IPS-15b (cell line): ENCODE results near the gene NFATC2.

Source experiments
- H3K27me3 ChIP-seq: one replicate; pipeline ENCODE4 v1.6.1; 2013; ENCODE audit warnings: low read length; ENCODE audit not compliant: control insufficient read depth, insufficient read depth
- H3K36me3 ChIP-seq: one replicate; pipeline ENCODE4 v1.6.1; 2013; ENCODE audit warnings: low read length; ENCODE audit not compliant: control insufficient read depth, insufficient read depth
- H3K4me1 ChIP-seq: one replicate; pipeline ENCODE4 v1.6.1; 2013; ENCODE audit warnings: mild to moderate bottlenecking, low read length; ENCODE audit not compliant: control insufficient read depth, insufficient read depth
- H3K4me3 ChIP-seq: one replicate; pipeline ENCODE4 v1.5.1; 2013; ENCODE audit warnings: low read depth, low read length
- H3K9ac ChIP-seq: one replicate; pipeline ENCODE4 v1.6.1; 2013; ENCODE audit warnings: low read depth, mild to moderate bottlenecking, low read length
- H3K9me3 ChIP-seq: one replicate; pipeline ENCODE4 v1.6.1; 2013; ENCODE audit warnings: mild to moderate bottlenecking, low read length; ENCODE audit not compliant: control insufficient read depth, insufficient read depth

NFATC2 gene

GRCh38 chr20:51434580-51435247 is 107.8 kb downstream of the NFATC2 start:
- Histone ChIP-seq H3K4me1 (no peaks in the 10 kb centered on the region), H3K27me3 (no peaks in the 10 kb centered on the region), H3K9ac (no peak overlapping the region), H3K36me3 (no peaks in the 10 kb centered on the region), H3K9me3 (no peaks in the 10 kb centered on the region), H3K4me3 (no peak overlapping the region)

DNA sequence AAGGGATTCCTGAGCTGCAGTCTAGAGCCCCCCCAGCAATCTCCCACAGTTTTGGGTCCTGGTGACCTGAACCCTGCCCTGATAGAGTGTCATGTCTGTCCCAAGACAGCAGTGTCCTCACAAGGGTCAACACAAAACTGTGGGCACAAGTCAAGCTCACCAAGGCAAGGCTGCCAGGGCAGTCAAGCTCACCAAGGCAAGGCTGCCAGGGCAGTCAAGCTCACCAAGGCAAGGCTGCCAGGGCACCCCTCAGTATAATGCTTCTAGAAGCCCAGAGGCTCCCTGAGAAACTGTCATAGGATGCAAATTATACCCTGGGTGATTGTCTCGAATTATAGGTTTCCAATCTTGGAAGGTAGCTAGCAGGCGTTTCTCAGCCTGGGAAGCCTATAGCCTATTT is 108.5 kb downstream of the NFATC2 start:
- H3K27me3 ChIP-seq, result no peaks in the 10 kb centered on the region
- H3K36me3 ChIP-seq, result no peaks in the 10 kb centered on the region
- no peak overlapping the region for H3K9ac ChIP-seq
- H3K4me3 ChIP-seq, result no peak overlapping the region
- no peaks in the 10 kb centered on the region for H3K4me1 ChIP-seq
- H3K9me3 ChIP-seq, result no peaks in the 10 kb centered on the region

- Histone ChIP-seq H3K36me3 (no peaks in the 10 kb centered on the region), H3K4me1 (no peaks in the 10 kb centered on the region), H3K9ac (no peak overlapping the region), H3K27me3 (no peaks in the 10 kb centered on the region), H3K9me3 (no peaks in the 10 kb centered on the region), H3K4me3 (no peak overlapping the region)
These were observed 109.6 kb downstream of the NFATC2 start for GRCh38 chr20:51432875-51433274.

DNA sequence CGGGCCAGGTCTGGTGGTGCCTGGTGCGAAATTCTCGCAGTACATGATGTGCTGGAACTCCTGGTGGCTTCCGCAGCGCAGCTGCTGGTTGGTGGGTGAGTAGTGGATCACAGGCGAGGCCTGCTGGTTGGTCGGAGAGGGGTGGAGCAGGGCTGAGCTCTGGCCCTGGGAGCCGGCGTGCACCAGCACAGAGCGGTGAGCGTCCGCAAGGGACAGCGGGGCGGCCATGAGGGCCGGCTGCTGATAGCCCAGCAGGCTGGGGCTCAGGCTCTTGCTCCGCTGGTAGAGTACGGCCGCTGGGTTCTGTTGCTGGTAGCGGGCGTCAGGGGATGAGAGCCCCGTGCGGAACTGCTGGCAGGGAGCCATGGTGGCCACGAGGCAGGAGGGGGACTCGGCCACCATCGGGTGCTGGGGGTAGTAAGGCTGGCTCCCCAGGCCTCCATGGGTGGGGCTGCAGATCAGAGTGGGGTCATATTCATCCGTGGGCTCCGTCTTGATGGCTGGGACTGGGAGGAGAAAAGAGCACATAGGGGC is 110.2 kb downstream of the NFATC2 start:
- no peak overlapping the region for H3K9ac ChIP-seq
- H3K4me1 ChIP-seq, result no peaks in the 10 kb centered on the region
- H3K36me3 ChIP-seq, result no peaks in the 10 kb centered on the region
- H3K9me3 ChIP-seq, result no peaks in the 10 kb centered on the region
- H3K4me3 ChIP-seq, result no peak overlapping the region
- no peaks in the 10 kb centered on the region for H3K27me3 ChIP-seq

GRCh38 chr20:51431321-51431720 is 111.2 kb downstream of the NFATC2 start:
- H3K4me1 ChIP-seq, result no peaks in the 10 kb centered on the region
- no peaks in the 10 kb centered on the region for H3K27me3 ChIP-seq
- no peak overlapping the region for H3K4me3 ChIP-seq
- H3K36me3 ChIP-seq, result no peaks in the 10 kb centered on the region
- H3K9me3 ChIP-seq, result no peaks in the 10 kb centered on the region
- H3K9ac ChIP-seq, result no peak overlapping the region

DNA sequence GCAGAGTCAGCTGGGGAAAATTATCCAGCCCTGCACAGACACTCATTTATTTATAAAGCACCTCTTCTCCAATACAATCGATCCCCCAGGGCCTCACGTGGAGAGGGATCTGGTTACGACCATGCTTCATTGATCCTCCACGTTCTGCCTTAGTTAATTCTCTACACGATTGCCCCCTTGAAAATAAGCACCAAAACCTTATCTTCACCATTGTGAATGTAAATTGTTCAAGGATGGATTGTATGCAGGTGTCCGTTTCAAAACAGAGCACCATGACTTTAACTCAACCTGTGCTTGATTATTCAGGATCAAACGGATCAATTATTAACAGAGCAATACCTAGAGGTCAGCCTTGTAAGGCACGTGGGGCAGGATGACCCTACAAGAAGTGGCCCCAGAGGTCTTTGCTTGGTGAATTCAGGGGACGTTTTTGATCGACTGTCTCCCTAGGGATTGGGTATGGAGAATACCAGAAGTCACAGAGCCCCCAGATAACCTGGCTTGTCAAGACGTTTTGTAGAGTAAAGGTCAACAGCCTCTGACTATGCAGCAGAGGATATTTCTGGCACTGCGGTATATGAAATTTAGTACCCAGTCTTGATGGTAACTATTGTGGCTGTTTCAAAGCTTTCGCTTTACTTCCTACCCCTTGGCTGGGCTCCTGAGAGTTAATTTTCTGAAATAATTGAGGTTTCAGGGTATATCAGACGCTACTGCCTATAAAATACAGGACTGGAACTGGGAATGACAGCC is 112.1 kb downstream of the NFATC2 start:
- no peaks in the 10 kb centered on the region for H3K4me1 ChIP-seq
- H3K4me3 ChIP-seq, result no peak overlapping the region
- no peaks in the 10 kb centered on the region for H3K9me3 ChIP-seq
- H3K27me3 ChIP-seq, result no peaks in the 10 kb centered on the region
- H3K9ac ChIP-seq, result no peak overlapping the region
- H3K36me3 ChIP-seq, result no peaks in the 10 kb centered on the region

GRCh38 chr20:51429696-51430095 is 112.8 kb downstream of the NFATC2 start:
- H3K27me3 ChIP-seq, result no peaks in the 10 kb centered on the region
- no peaks in the 10 kb centered on the region for H3K4me1 ChIP-seq
- no peak overlapping the region for H3K9ac ChIP-seq
- H3K36me3 ChIP-seq, result no peaks in the 10 kb centered on the region
- H3K4me3 ChIP-seq, result no peak overlapping the region
- no peaks in the 10 kb centered on the region for H3K9me3 ChIP-seq

- no peak overlapping the region for H3K9ac ChIP-seq
- no peak overlapping the region for H3K4me3 ChIP-seq
- no peaks in the 10 kb centered on the region for H3K9me3 ChIP-seq
- H3K27me3 ChIP-seq, result no peaks in the 10 kb centered on the region
- H3K4me1 ChIP-seq, result peaks cover 4% of the 10 kb centered on the region
- no peaks in the 10 kb centered on the region for H3K36me3 ChIP-seq
These were observed 113.4 kb downstream of the NFATC2 start for GRCh38 chr20:51429144-51429482.

GRCh38 chr20:51428401-51429143 is 113.9 kb downstream of the NFATC2 start:
- H3K36me3 ChIP-seq, result no peaks in the 10 kb centered on the region
- H3K9me3 ChIP-seq, result no peaks in the 10 kb centered on the region
- H3K9ac ChIP-seq, result no peak overlapping the region
- H3K4me1 ChIP-seq, result peaks cover 5% of the 10 kb centered on the region
- H3K27me3 ChIP-seq, result no peaks in the 10 kb centered on the region
- H3K4me3 ChIP-seq, result no peak overlapping the region

- H3K27me3 ChIP-seq, result no peaks in the 10 kb centered on the region
- peaks cover 8% of the 10 kb centered on the region for H3K4me1 ChIP-seq
- no peak overlapping the region for H3K4me3 ChIP-seq
- H3K9me3 ChIP-seq, result no peaks in the 10 kb centered on the region
- no peaks in the 10 kb centered on the region for H3K36me3 ChIP-seq
- no peak overlapping the region for H3K9ac ChIP-seq
These were observed 114.7 kb downstream of the NFATC2 start for GRCh38 chr20:51427651-51428291.

GRCh38 chr20:51426718-51427650 is 115.5 kb downstream of the NFATC2 start:
- H3K36me3 ChIP-seq, result no peaks in the 10 kb centered on the region
- peaks cover 8% of the 10 kb centered on the region for H3K4me1 ChIP-seq
- H3K4me3 ChIP-seq, result no peak overlapping the region
- H3K27me3 ChIP-seq, result no peaks in the 10 kb centered on the region
- no peak overlapping the region for H3K9ac ChIP-seq
- no peaks in the 10 kb centered on the region for H3K9me3 ChIP-seq
